ENCODE data around the gene RAB11FIP5.
"Not testable (repeated sequence)": the region's sequence is repeated elsewhere in the genome, so short reads cannot be mapped to it uniquely, and the experiment has no call there.

RAB11FIP5 gene

GRCh38 chr2:73065070-73065469 is 47.7 kb downstream of the RAB11FIP5 start:
- not testable (repeated sequence) for DNase-seq

GRCh38 chr2:73063909-73064875 is 48.6 kb downstream of the RAB11FIP5 start:
- no peak for DNase-seq

GRCh38 chr2:73063472-73063871 is 49.3 kb downstream of the RAB11FIP5 start:
- no peak for DNase-seq

- DNase-seq = no peak
Measured at GRCh38 chr2:73059106-73059505, 53.6 kb downstream of the RAB11FIP5 start.

- DNase-seq = no peak
Measured at GRCh38 chr2:73054980-73055379, 57.8 kb downstream of the RAB11FIP5 start.

GRCh38 chr2:73053316-73054114 is 59.2 kb downstream of the RAB11FIP5 start:
- DNase-seq = no peak

- no peak for DNase-seq
Measured at GRCh38 chr2:73050121-73050545, 62.6 kb downstream of the RAB11FIP5 start.

- DNase-seq = no peak
Measured at GRCh38 chr2:73043929-73044832, 68.6 kb downstream of the RAB11FIP5 start.

GRCh38 chr2:73043276-73043675 is 69.5 kb downstream of the RAB11FIP5 start:
- no peak for DNase-seq

- no peak for DNase-seq
Measured at GRCh38 chr2:73037947-73038585, 74.7 kb downstream of the RAB11FIP5 start.

GRCh38 chr2:73036766-73037165 is 76.0 kb downstream of the RAB11FIP5 start:
- DNase-seq = no peak

GRCh38 chr2:73035899-73036711 is 76.6 kb downstream of the RAB11FIP5 start:
- DNase-seq = no peak

- DNase-seq = no peak
Measured at GRCh38 chr2:73034661-73035375, 77.9 kb downstream of the RAB11FIP5 start.

GRCh38 chr2:73033766-73034381 is 78.9 kb downstream of the RAB11FIP5 start:
- no peak for DNase-seq

GRCh38 chr2:73033142-73033765 is 79.5 kb downstream of the RAB11FIP5 start:
- DNase-seq = no peak

GRCh38 chr2:73032702-73033097 is 80.0 kb downstream of the RAB11FIP5 start:
- DNase-seq = no peak

- no peak for DNase-seq
Measured at GRCh38 chr2:73031725-73032701, 80.7 kb downstream of the RAB11FIP5 start.

- no peak for DNase-seq
Measured at GRCh38 chr2:73031095-73031678, 81.6 kb downstream of the RAB11FIP5 start.
